Stimulated activated CD4-positive, alpha-beta T cell treated with anti-CD3 and anti-CD28 coated beads, TNF-alpha, amount 100 ng/mL, for 24 hours (primary cell): ENCODE results near the gene ZNF132.
"Not testable (repeated sequence)": the region's sequence is repeated elsewhere in the genome, so short reads cannot be mapped to it uniquely, and the experiment has no call there.

ENCODE experiments used
- DNase-seq, 3 experiments: peaks; one replicate each; pipeline ENCODE4 v3.0.0-alpha.2; 2020; ENCODE audit warnings: low read depth in 3 of 3

Gene ZNF132

GRCh38 chr19:58407658-58408151, 32.2 kb downstream of the ZNF132 start:
- no peak for DNase-seq

GRCh38 chr19:58406818-58407657, 32.9 kb downstream of the ZNF132 start:
- DNase-seq = no peak

GRCh38 chr19:58403920-58404478, 36.0 kb downstream of the ZNF132 start:
- not testable (repeated sequence) for DNase-seq

GRCh38 chr19:58401840-58402421, 38.0 kb downstream of the ZNF132 start:
- no peak for DNase-seq

GRCh38 chr19:58400916-58401839, 38.8 kb downstream of the ZNF132 start:
- DNase-seq = peak; percentile 98 to 99 (median 99)

GRCh38 chr19:58400316-58400915, 39.5 kb downstream of the ZNF132 start:
- DNase-seq = no peak

- no peak for DNase-seq
Measured at GRCh38 chr19:58399903-58400302, 40.0 kb downstream of the ZNF132 start.

- DNase-seq = no peak
Measured at GRCh38 chr19:58398545-58398944, 41.4 kb downstream of the ZNF132 start.

- no peak for DNase-seq
Measured at GRCh38 chr19:58398087-58398486, 41.9 kb downstream of the ZNF132 start.

GRCh38 chr19:58397533-58398037, 42.4 kb downstream of the ZNF132 start:
- no peak for DNase-seq

- no peak for DNase-seq
Measured at GRCh38 chr19:58396691-58397532, 43.0 kb downstream of the ZNF132 start.

- DNase-seq = no peak
Measured at GRCh38 chr19:58395979-58396627, 43.9 kb downstream of the ZNF132 start.

GRCh38 chr19:58395220-58395978, 44.6 kb downstream of the ZNF132 start, which contains the start of gene RNF225:
Gene RNF225 (plus strand): TSS chr19:58395656. CDS start chr19:58396090, 434 bp downstream.
- no peak for DNase-seq

GRCh38 chr19:58394821-58395219, 45.1 kb downstream of the ZNF132 start:
- DNase-seq = no peak

GRCh38 chr19:58393725-58394033, 46.3 kb downstream of the ZNF132 start:
- no peak for DNase-seq

GRCh38 chr19:58392945-58393724, 46.8 kb downstream of the ZNF132 start:
- no peak for DNase-seq

- DNase-seq = no peak
Measured at GRCh38 chr19:58388175-58388526, 51.8 kb downstream of the ZNF132 start.
